LHCN-M2 (cell line): ENCODE results near the gene TTC1. TPM values are rescaled to one million over a fixed set of nuclear protein-coding genes. Genes with fewer than 3 reads are reported as not detected.
A peak's percentile ranks its signal among the peaks of the same experiment; 100 is the strongest.
"Not testable (repeated sequence)": the region's sequence is repeated elsewhere in the genome, so short reads cannot be mapped to it uniquely, and the experiment has no call there.

Experiments
- DNase-seq: peaks from one replicate; pipeline ENCODE4 v3.0.0-alpha.2; 2012; ENCODE audit warnings: low read depth
- polyA plus RNA-seq: library from polyadenylated mRNA; unstranded; fragments of >200 nt; gene quantifications from one replicate; pipeline ENCODE4 v1.2.1, GENCODE V29; 2012; ENCODE audit warnings: missing spikeins
- total RNA-seq: library from RNA; depleted of rRNA; stranded (reverse); fragments of >200 nt; gene quantifications from 2 replicates; pipeline ENCODE4 v1.2.3, GENCODE V29; 2014; rRNA removed

Gene TTC1
- 55.5 and 63.7 TPM in 2 replicates for total RNA-seq
- polyA plus RNA-seq, result 61.1 TPM

DNA sequence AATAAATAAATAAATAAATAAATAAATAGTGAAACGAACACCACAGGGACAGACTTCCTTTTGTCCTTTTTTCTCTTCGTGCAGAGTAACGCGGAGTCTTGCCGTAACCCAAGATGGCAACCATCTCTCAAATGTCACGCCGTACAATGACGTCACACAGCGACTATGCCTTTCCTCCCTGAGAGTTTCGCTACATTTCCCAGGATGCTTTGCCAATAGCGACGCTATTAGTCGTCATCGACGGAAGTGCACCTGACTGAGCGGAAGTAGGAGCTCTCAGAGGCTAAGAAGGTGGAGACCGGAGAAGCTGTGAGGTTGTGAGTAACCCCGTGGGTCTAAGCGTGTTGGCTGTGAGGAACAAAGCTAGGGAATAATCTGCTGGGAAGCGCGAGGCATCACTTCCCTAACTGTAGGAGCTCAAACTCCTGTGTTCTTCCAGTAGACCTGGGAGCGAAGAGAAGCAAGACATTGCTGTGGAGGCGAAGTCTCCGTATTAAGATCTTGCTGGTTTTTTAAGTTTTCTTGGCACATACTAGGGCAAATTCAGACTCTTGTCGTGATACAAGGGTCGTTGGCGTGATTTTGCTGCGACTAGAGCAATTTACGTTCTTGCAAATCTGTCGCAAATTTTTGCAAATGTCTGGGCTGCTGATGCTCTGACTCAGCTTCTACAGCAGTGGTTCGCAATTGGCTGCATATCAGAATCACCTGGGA, at the start of gene TTC1:
Gene TTC1 (plus strand): TSS at position 263 of the 714 bp plus-strand sequence. CDS start 1,390 bp downstream, outside the sequence.
- DNase-seq, result peak; percentile 99

DNA sequence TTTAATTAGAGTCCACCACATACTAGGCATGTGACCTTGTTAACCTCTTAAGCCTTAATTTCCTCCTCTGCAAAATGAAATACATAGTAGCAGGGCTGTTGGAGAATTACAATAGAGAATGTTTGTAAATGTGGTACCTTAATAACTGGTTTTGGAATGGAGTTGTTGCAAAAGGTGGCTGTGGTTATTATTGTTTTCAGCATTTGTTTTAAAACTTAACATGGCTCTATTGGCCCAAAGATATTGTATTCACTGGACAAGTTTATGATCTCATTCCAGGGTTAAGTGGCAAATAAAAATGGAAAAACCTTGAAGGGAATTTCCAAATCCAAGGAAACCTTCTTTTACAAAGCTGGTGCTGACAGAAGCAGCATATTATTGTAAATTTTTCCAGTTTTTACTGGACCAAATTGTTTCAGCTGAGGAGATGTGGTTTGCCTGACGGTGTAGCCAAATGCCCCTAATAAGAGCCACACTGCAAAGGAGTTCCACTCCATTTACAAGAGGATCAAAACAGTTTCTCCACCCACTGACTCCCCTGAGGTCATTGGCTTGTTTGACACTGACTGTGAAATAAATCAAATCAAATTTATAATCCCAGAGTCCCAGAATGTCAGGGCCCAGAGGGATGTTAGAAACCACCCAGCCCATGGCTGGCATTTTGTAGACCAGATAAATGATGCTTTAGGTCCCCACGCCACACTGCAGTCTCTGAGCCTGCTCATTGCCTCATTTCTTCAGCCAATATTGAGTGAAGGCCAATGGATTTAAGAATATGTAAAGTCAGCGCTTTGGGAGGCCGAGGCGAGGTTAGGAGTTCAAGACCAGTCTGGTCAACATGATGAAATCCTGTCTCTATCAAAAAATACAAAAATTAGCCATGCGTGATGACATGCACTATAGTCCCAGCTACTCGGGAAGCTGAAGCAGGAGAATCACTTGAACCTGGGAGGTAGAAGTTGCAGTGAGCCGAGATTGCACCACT, 47.5 kb upstream of the TTC1 start:
- no peak for DNase-seq

DNA sequence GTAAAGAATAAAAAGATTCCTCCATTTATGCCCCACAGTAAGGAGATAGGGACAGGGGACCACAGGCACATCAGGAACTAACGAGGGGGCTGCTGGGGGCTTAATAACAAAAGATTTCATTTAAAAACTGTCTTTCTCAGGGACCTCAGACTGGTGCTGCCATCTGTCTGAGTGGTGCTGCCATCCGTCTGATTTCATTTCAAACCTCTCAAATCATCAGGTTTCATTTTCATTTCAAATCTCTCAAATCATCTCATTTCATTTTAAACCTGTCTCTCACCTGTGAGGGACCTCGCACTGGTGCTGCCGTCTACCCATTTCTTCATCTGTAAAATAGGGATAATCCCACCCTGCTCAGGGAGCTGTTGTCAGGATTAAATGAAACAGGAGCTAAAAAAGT, 46.7 kb upstream of the TTC1 start:
- no peak for DNase-seq

DNA sequence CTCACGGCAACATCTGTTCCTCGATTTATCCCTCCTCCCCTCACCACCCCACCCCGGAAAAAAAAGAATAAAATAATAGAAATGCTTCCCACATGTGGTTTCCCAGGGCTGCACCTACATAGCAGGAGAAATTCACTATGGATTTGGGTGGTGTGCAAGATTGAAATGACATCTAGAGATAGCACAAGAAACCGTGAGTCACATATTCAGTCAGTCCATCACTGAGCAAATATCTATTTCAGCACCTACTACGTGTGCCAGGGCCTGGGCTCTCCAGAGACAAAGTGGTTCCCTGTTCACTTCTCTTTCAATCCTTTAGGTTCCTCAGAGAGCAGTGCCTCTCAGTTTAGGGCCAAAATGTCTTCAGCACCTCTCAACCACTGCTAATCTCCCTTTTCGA, 45.0 kb upstream of the TTC1 start:
- no peak for DNase-seq

DNA sequence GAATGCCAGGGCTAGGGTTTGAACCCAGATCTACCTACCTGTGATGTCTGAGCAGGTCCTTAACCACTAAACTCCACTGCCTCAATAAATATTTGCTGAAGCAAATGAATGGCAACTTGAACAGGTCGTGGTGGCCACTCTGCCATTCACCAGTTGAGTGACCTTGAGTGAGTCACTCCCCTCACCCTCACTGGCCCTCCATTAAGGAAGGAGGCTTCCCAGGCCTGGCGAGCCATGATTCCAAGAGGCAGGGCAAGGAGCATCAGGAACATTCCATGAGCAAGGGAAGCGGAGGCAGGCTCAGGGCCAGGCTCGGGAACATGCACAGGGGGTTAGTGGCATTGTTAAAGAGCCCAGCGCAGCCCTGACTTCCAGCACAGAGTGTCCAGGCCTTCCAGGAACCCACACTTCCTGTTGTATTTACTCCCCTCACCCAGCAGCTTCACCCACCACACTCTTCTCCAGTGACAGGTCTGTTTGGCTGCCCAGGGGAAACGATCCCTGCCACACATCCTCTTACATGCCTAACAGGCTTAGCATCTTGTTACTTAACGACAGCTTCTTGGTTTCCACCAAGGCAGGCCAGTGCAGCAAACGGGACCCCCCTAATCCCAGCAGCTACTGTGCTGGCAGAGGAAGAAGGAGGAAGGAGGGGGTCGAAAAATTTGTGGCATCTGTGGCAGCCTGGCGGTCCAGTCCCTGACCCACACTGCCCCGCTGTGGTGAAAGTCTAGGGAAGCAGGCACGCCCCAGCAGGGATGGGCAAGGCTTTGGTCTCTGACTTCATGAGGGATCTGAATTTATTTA, 43.7 kb upstream of the TTC1 start:
- peak; percentile 63 for DNase-seq

- not testable (repeated sequence) for DNase-seq
Measured at GRCh38 chr5:159965838-159966128, 43.2 kb upstream of the TTC1 start.

- no peak for DNase-seq
Measured at GRCh38 chr5:159969966-159970365, 39.0 kb upstream of the TTC1 start.

DNA sequence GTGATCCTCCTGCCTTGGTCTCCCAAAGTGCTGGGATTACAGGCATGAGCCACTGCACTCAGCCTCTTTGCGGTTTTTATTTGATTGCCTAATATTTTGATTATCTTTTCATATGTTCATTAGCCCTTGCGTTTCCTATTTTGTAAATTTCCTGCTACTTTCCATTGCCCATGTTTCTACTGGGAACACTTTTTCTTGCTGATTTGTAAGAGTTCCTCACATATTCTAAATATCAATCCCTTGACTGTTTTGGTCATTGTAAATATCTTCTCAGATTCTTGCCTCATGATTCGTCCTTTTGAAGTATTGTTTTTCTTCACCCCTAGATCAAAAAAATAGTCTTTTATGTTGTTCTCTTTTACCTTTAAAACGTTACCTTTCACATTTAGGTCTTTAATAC, 37.9 kb upstream of the TTC1 start:
- DNase-seq, result no peak

DNA sequence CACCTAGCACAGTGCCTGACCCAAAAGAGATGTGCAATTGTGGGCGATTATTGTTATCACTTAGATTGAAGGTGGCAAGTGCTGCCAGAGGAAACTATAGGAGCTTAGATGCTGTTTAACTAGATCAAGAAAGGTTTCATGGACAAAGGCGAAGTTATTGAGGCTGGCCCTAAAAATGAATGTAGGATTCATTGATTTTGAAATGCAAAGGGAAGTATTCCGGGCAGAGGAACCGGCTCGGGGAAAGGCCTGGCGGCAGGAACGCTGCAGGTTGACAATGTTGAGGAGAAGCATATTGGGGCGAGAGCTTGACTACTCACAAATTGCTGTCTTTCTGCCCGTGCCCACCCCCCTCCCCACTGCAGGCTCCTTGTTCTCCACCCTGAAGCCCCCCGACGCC, 37.4 kb upstream of the TTC1 start:
- DNase-seq, result no peak

- no peak for DNase-seq
Measured at GRCh38 chr5:159971931-159972461, 36.9 kb upstream of the TTC1 start.

GRCh38 chr5:159972538-159973362, 36.2 kb upstream of the TTC1 start:
- no peak for DNase-seq

DNA sequence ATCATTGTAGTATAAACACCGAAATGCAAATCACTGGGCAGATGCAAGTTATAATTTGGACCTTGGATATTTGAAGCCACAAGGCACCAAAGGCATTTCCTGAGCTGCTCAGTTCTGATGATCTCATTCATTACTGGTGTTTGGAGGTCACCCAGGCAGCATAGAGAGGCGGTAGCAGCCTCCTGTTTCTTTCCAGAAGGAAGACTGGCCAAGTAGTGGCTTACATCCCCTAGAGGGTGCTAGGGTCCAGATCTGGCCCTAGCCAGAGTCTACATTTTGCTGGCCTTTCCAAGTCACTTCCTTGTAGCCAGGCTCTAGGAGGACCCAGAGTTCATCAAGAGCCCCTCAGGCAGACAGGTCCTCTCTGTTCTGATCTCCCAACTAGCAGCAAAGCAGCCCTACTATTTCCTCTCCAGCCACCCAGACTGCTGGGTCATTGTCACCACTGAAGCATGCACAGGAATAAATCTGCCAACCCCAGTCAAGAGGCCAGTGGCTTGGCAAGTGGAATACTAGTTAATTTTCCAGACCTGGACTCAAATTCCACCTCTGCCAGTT, 33.4 kb upstream of the TTC1 start:
- peak; percentile 88 for DNase-seq

- DNase-seq, result no peak
Measured at GRCh38 chr5:159976921-159977320, 32.0 kb upstream of the TTC1 start.

GRCh38 chr5:159978358-159978757, 30.6 kb upstream of the TTC1 start:
- no peak for DNase-seq

DNA sequence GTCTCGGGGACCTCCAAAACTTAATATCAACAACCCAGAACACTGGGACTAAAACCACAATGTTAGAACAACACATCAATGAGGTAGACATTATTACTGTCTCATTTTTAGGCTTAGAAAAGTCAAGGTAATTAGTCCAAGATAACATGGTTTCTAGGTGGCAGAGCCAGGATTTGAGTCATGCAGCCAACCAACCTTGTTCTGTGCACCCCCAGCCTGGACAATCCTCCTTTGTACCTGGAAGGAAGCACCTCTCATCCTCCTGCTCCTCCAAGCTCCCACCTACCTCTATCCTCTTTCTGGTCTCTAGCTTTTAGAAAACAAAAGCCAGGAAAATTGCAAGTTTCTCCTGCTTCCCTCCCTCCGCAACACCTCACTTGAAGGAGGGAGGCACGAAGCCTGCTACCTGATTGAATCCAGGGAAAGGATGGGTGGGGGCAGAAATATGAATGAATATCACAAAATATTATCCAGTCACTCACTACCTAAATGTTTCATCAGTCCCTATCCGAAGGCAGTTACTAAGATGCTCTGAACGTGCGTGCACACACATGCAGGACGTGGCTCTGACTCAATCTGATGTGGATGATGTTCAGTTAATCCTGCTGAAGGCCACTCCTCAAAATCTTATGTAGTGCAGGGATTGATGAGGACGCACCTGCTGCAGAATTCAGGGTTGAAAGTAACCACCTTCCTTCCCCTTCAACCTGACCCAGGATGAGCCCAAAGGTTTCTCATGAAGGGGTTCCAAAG, 26.3 kb upstream of the TTC1 start:
- DNase-seq, result no peak

DNA sequence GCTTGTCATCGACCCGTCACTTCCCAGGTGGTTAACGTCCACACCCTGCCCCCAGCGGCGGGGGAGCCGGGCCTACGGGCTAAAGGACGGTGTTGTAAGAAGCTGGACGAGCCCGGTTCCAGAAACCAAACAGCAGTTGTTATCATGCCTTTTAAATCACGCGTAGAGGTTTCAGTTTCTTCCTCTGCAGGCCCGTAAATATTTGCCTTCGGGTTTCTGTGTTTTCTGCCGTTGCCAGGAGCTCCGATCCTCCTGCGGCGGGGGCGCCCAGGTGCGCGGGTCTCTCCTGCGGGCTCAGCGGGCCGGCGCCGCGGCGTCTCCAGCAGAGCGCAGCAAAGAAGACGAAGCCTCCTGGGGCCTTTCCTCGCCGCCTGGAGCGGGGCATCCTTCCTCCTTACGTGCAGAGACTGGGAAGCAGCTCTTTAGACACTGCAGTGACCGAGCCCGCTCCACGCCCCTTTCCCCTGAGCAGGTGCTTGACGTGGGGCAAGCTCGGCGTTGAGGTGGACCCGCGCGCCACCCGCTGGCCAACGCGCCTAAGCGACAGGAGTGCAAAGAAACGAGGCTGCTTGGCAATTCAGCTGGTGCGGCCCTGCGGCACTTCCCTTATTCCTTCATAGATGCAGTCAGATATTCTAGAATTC, 21.8 kb upstream of the TTC1 start:
- DNase-seq, result peak; percentile 50

GRCh38 chr5:159990506-159990905, 18.4 kb upstream of the TTC1 start:
- DNase-seq, result no peak

DNA sequence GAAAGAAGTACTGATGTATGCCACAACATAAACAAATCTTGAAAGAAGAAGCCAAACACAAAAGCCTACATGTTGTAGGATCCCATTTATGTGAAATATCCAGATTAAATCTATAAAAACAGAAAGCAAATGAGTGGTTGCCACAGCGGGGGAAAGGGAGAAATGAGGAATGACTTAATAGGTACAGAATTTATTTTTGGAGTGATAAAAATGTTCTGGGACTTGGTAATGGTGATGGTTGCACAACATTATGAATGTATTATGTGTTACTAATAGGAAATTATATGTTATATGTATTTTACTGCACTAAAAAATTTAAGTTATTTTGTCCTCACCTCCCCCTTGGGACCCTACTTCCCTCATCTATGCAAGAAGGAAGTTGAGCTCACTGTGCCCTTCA, 16.4 kb upstream of the TTC1 start:
- no peak for DNase-seq

- DNase-seq, result no peak
Measured at GRCh38 chr5:159993194-159993593, 15.7 kb upstream of the TTC1 start.
